NT2/D1 (cell line): Measurements from ENCODE around the gene OXSM.

Experiments used
- SUZ12 ChIP-seq: IDR thresholded peaks from 2 replicates; pipeline ENCODE4 v1.6.1; 2011; ENCODE audit not compliant: insufficient read length, insufficient read depth; ENCODE audit errors: extremely low read depth
- ZNF274 ChIP-seq: IDR thresholded peaks from 2 replicates; pipeline ENCODE4 v1.6.1; 2011; ENCODE audit warnings: mild to moderate bottlenecking, low read depth, low read length

GRCh38 chr3:25781758-25782594 lies 7.9 kb upstream of the OXSM start:
- TF ChIP-seq SUZ12 (no peak), ZNF274 (no peak)
